Hematopoietic multipotent progenitor cell (in vitro differentiated cells): Measurements from ENCODE around the gene PLXNC1. TPM values are rescaled to one million over a fixed set of nuclear protein-coding genes. Genes with fewer than 3 reads are reported as not detected.
A peak's percentile ranks its signal among the peaks of the same experiment; 100 is the strongest.

Experiments
- DNase-seq, 3 donors: peaks; one replicate each; pipeline ENCODE4 v3.0.0-alpha.2; 2011 to 2015; ENCODE audit warnings: low read depth in 2 of 3, low spot score in 2 of 3
- total RNA-seq: library from RNA; depleted of rRNA; stranded (reverse); fragments of >200 nt; gene quantifications from one replicate; pipeline ENCODE4 v1.2.3, GENCODE V29; 2012

The PLXNC1 gene
- 49.8 TPM for total RNA-seq

- peak; percentile 47 to 80 (median 76) for DNase-seq
Observed at GRCh38 chr12:94147991-94148738, at the start of gene PLXNC1. Gene PLXNC1 (plus strand): TSS chr12:94148577. CDS start chr12:94148972, 395 bp downstream.

- no peak for DNase-seq
Observed at GRCh38 chr12:94099191-94099590, 49.2 kb upstream of the PLXNC1 start.

- DNase-seq: peak in 2 of 3 donors; percentile 41 to 63
Observed at GRCh38 chr12:94099632-94100031, 48.7 kb upstream of the PLXNC1 start.

- DNase-seq: peak in 2 of 3 donors; percentile 90 to 93
Observed at GRCh38 chr12:94100211-94100627, 48.2 kb upstream of the PLXNC1 start.

- DNase-seq: peak; percentile 73 to 81 (median 76)
Observed at GRCh38 chr12:94100990-94101737, 47.2 kb upstream of the PLXNC1 start.

- DNase-seq: peak; percentile 66 to 92 (median 83)
Observed at GRCh38 chr12:94101738-94102660, 46.4 kb upstream of the PLXNC1 start.

GRCh38 chr12:94103986-94104385, 44.4 kb upstream of the PLXNC1 start:
- no peak for DNase-seq

GRCh38 chr12:94107910-94108309, 40.5 kb upstream of the PLXNC1 start:
- no peak for DNase-seq

- peak in 1 of 3 donors; percentile 47 for DNase-seq
Observed at GRCh38 chr12:94109160-94109559, 39.2 kb upstream of the PLXNC1 start.

GRCh38 chr12:94110258-94110657, 38.1 kb upstream of the PLXNC1 start:
- no peak for DNase-seq

GRCh38 chr12:94111302-94111701, 37.1 kb upstream of the PLXNC1 start:
- no peak for DNase-seq

- DNase-seq: peak in 1 of 3 donors; percentile 42
Observed at GRCh38 chr12:94112121-94112520, 36.3 kb upstream of the PLXNC1 start.

- no peak for DNase-seq
Observed at GRCh38 chr12:94114166-94114565, 34.2 kb upstream of the PLXNC1 start.

- DNase-seq: no peak
Observed at GRCh38 chr12:94116191-94116590, 32.2 kb upstream of the PLXNC1 start.

- DNase-seq: no peak
Observed at GRCh38 chr12:94121886-94122285, 26.5 kb upstream of the PLXNC1 start.

- no peak for DNase-seq
Observed at GRCh38 chr12:94122591-94122990, 25.8 kb upstream of the PLXNC1 start.

GRCh38 chr12:94123127-94123526, 25.2 kb upstream of the PLXNC1 start:
- DNase-seq: peak in 1 of 3 donors; percentile 72

GRCh38 chr12:94126067-94126466, 22.3 kb upstream of the PLXNC1 start:
- DNase-seq: no peak

- DNase-seq: peak in 2 of 3 donors; percentile 51 to 72
Observed at GRCh38 chr12:94127239-94128131, 20.9 kb upstream of the PLXNC1 start.

- DNase-seq: no peak
Observed at GRCh38 chr12:94128280-94128679, 20.1 kb upstream of the PLXNC1 start.
